Nephron progenitor cell (in vitro differentiated cells): ENCODE results near the gene SLC35B4.

ENCODE experiments used
- DNase-seq: peaks from one replicate; pipeline ENCODE4 v3.0.0; 2021
- H3K27ac Mint-ChIP-seq: 2 replicates; pipeline ENCODE4 v1.8.0; 2021; ENCODE audit warnings: mild to moderate bottlenecking, moderate library complexity, mixed read lengths
- H3K27me3 Mint-ChIP-seq: 2 replicates; pipeline ENCODE4 v1.8.0; 2021; ENCODE audit warnings: mild to moderate bottlenecking, low read depth, mixed read lengths; ENCODE audit not compliant: poor library complexity
- H3K36me3 Mint-ChIP-seq: 2 replicates; pipeline ENCODE4 v1.8.0; 2021; ENCODE audit warnings: low read depth, mixed read lengths
- H3K4me1 Mint-ChIP-seq: 2 replicates; pipeline ENCODE4 v1.8.0; 2021; ENCODE audit warnings: mixed read lengths
- H3K4me3 Mint-ChIP-seq: 2 replicates; pipeline ENCODE4 v1.8.0; 2021; ENCODE audit warnings: mild to moderate bottlenecking, moderate library complexity, mixed read lengths
- H3K9me3 Mint-ChIP-seq: 2 replicates; pipeline ENCODE4 v1.8.0; 2021; ENCODE audit warnings: mild to moderate bottlenecking, moderate library complexity, mixed read lengths
- TF ChIP-seq, protein P1 (sequence below): fragments of 200-600 bp; sonication (generic); IDR thresholded peaks from 2 replicates; pipeline ENCODE4 v1.5.0; 2021; ENCODE audit warnings: antibody characterized with exemption

The SLC35B4 gene

GRCh38 chr7:134359787-134360432 lies 43.2 kb upstream of the SLC35B4 start:
- no peaks in the 10 kb centered on the region for H3K9me3 Mint-ChIP-seq
- no peaks in the 10 kb centered on the region for H3K36me3 Mint-ChIP-seq
- TF ChIP-seq, protein P1, sequence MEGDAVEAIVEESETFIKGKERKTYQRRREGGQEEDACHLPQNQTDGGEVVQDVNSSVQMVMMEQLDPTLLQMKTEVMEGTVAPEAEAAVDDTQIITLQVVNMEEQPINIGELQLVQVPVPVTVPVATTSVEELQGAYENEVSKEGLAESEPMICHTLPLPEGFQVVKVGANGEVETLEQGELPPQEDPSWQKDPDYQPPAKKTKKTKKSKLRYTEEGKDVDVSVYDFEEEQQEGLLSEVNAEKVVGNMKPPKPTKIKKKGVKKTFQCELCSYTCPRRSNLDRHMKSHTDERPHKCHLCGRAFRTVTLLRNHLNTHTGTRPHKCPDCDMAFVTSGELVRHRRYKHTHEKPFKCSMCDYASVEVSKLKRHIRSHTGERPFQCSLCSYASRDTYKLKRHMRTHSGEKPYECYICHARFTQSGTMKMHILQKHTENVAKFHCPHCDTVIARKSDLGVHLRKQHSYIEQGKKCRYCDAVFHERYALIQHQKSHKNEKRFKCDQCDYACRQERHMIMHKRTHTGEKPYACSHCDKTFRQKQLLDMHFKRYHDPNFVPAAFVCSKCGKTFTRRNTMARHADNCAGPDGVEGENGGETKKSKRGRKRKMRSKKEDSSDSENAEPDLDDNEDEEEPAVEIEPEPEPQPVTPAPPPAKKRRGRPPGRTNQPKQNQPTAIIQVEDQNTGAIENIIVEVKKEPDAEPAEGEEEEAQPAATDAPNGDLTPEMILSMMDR: no peak
- no peak overlapping the region for H3K27ac Mint-ChIP-seq
- DNase-seq: no peak
- H3K4me1 Mint-ChIP-seq: peaks cover 5% of the 10 kb centered on the region
- H3K4me3 Mint-ChIP-seq: no peak overlapping the region
- peaks cover 18% of the 10 kb centered on the region for H3K27me3 Mint-ChIP-seq

DNA sequence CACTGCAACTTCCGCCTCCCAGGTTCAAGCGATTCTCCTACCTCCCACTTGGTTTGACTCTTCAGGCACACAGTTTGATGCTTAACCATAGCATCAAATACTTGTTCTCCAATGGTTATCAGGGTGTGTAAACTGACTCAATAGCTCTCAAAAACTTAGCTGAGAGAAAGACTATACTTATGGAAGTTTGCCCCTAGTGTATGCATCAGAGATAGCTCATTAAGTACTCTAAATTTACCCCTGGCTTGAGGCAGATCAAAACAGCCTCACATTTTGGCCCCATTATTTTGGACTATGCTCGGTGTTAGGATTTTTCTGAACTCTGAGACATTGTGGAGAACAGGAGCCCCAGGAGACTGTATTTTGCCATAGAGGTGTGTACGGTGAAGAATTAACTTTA lies 40.8 kb upstream of the SLC35B4 start:
- peaks cover 17% of the 10 kb centered on the region for H3K27me3 Mint-ChIP-seq
- peaks cover 5% of the 10 kb centered on the region for H3K4me1 Mint-ChIP-seq
- H3K9me3 Mint-ChIP-seq: no peaks in the 10 kb centered on the region
- H3K4me3 Mint-ChIP-seq: no peak overlapping the region
- H3K27ac Mint-ChIP-seq: no peak overlapping the region
- TF ChIP-seq, protein P1: no peak
- no peak for DNase-seq
- no peaks in the 10 kb centered on the region for H3K36me3 Mint-ChIP-seq

GRCh38 chr7:134356421-134356936 lies 39.7 kb upstream of the SLC35B4 start:
- TF ChIP-seq, protein P1: no peak
- no peak overlapping the region for H3K27ac Mint-ChIP-seq
- H3K4me1 Mint-ChIP-seq: peaks cover 5% of the 10 kb centered on the region
- H3K9me3 Mint-ChIP-seq: no peaks in the 10 kb centered on the region
- H3K36me3 Mint-ChIP-seq: no peaks in the 10 kb centered on the region
- DNase-seq: no peak
- no peak overlapping the region for H3K4me3 Mint-ChIP-seq
- peaks cover 19% of the 10 kb centered on the region for H3K27me3 Mint-ChIP-seq

GRCh38 chr7:134355927-134356326 lies 39.2 kb upstream of the SLC35B4 start:
- H3K27ac Mint-ChIP-seq: no peak overlapping the region
- H3K9me3 Mint-ChIP-seq: no peaks in the 10 kb centered on the region
- TF ChIP-seq, protein P1: no peak
- H3K4me1 Mint-ChIP-seq: peaks cover 3% of the 10 kb centered on the region
- H3K4me3 Mint-ChIP-seq: no peak overlapping the region
- DNase-seq: no peak
- H3K27me3 Mint-ChIP-seq: peaks cover 23% of the 10 kb centered on the region
- no peaks in the 10 kb centered on the region for H3K36me3 Mint-ChIP-seq

DNA sequence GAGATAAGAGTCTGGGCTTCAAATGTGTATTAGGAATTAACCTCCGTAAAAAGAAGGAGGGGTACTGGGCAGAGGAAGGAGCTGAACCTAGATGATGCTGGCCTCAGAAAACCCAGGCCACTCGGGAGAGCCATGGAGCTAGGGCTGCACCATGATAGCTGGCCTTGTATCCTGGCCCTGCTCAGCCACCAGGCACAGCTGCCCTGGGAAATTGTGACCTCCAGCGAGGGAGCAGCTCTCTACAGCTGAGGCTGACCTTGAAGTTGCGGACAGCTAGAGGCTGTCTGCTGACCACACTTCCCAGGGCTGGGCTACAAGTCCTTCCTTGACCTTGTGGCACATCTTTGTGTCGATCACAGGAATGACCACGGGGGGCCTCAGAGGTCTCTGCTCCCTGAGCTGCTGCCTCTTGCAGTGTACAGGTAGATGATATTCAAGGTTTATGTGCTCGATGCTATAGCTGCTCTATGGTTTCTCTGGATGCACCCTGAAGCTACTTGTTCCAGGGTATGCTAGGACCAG lies 38.3 kb upstream of the SLC35B4 start:
- TF ChIP-seq, protein P1: no peak
- DNase-seq: no peak
- no peaks in the 10 kb centered on the region for H3K4me1 Mint-ChIP-seq

DNA sequence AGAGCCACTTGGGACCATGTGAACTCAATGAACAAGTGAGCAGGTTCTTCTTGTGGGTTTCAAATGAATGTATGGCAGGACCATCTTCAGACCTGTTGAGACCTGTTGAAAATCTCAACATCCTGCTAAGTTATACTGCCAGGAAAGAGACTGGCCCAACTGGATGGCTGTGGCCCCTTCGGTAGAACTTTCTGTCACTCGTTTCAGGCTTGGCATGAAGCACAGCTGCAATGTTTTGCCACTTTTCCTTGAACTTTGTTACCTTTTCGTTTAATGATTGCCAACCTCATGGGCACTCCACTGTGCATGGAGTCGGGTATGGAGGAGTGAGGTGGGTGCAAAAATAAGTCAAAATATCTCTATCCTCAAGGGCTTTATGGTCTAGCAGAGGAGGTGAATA lies 36.7 kb upstream of the SLC35B4 start:
- no peak overlapping the region for H3K4me3 Mint-ChIP-seq
- TF ChIP-seq, protein P1: no peak
- H3K4me1 Mint-ChIP-seq: no peaks in the 10 kb centered on the region
- H3K36me3 Mint-ChIP-seq: no peaks in the 10 kb centered on the region
- H3K27ac Mint-ChIP-seq: no peak overlapping the region
- H3K9me3 Mint-ChIP-seq: no peaks in the 10 kb centered on the region
- H3K27me3 Mint-ChIP-seq: peaks cover 17% of the 10 kb centered on the region
- DNase-seq: no peak

More for the DNA sequence above, 38.3 kb upstream of the SLC35B4 start:
- no peaks in the 10 kb centered on the region for H3K36me3 Mint-ChIP-seq
- H3K9me3 Mint-ChIP-seq: no peaks in the 10 kb centered on the region
- no peak overlapping the region for H3K4me3 Mint-ChIP-seq
- H3K27me3 Mint-ChIP-seq: peaks cover 20% of the 10 kb centered on the region
- H3K27ac Mint-ChIP-seq: no peak overlapping the region
